ENCODE results near the gene IDH1.
"Not testable (repeated sequence)": the region's sequence is repeated elsewhere in the genome, so short reads cannot be mapped to it uniquely, and the experiment has no call there.

IDH1 gene

GRCh38 chr2:208222351-208222750 lies 32.5 kb downstream of the IDH1 start:
- DNase-seq (ENCODE audit: low read depth in 2 of 2, low spot score in 1 of 2), result no peak

GRCh38 chr2:208221873-208222272 lies 33.0 kb downstream of the IDH1 start:
- DNase-seq (ENCODE audit: low read depth in 2 of 2, low spot score in 1 of 2), result not testable (repeated sequence)

GRCh38 chr2:208210688-208211451 lies 44.0 kb downstream of the IDH1 start:
- no peak for DNase-seq (ENCODE audit: low read depth in 2 of 2, low spot score in 1 of 2)

DNA sequence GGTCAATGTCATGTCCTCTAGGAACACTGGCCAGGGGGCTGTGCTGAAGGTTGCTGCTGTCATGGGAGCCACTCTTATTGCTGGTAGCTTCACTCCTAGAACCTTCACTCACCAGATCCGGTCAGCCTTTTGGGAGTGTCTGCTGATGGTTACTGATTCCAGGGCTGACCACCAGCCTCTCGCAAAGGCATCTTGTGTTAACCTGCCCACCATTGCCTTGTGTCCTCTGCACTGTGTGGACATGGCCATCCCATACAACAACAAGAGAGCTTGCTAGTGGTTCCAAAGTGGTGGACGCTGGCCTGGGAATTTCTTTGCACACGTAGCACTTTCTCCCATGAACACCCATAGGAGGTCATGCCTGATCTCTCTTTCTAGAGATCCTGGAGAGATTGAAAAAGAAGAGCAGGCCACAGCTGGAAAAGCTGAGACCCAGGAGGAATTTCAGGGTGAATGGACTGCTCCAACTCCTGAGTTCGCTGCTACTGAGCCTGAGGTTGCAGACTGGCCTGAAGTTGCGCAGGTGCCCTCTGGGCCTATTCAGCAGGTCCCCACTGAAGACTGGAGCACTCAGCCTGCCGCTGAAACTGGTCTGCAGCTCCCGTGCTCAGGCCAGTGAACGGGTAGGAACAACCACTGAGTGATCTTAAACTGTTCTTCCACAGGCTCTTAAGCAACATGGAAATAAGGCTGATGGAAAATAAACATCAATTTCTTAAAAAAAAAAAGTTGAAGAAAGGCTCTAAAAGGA lies 46.4 kb downstream of the IDH1 start:
- no peak for DNase-seq (ENCODE audit: low read depth in 2 of 2, low spot score in 1 of 2)

- DNase-seq (ENCODE audit: low read depth in 2 of 2, low spot score in 1 of 2), result no peak
Observed at GRCh38 chr2:208207769-208208168, 47.1 kb downstream of the IDH1 start.

- DNase-seq (ENCODE audit: low read depth in 2 of 2, low spot score in 1 of 2), result no peak
Observed at GRCh38 chr2:208204166-208204565, 50.7 kb downstream of the IDH1 start.

DNA sequence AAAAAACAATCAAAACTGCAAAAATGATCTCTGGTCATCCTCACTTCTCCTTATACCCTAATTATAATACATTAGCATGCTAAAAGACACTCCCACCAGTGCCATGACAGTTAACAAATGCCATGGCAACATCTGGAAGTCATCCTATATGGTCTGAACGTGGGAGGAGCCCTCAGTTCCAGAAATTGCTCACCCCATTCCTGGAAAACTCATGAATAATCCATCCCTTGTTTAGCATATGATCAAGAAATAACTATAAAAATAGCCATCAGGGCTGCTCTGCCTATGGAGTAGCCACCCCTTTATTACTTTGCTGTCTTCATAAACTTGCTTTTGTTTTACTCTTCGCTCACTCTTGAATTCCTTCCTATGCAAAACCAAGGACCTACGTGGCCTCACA lies 59.3 kb downstream of the IDH1 start:
- no peak for DNase-seq (ENCODE audit: low read depth in 2 of 2, low spot score in 1 of 2)

GRCh38 chr2:208192611-208193236 lies 62.1 kb downstream of the IDH1 start:
- no peak for DNase-seq (ENCODE audit: low read depth in 2 of 2, low spot score in 1 of 2)

DNA sequence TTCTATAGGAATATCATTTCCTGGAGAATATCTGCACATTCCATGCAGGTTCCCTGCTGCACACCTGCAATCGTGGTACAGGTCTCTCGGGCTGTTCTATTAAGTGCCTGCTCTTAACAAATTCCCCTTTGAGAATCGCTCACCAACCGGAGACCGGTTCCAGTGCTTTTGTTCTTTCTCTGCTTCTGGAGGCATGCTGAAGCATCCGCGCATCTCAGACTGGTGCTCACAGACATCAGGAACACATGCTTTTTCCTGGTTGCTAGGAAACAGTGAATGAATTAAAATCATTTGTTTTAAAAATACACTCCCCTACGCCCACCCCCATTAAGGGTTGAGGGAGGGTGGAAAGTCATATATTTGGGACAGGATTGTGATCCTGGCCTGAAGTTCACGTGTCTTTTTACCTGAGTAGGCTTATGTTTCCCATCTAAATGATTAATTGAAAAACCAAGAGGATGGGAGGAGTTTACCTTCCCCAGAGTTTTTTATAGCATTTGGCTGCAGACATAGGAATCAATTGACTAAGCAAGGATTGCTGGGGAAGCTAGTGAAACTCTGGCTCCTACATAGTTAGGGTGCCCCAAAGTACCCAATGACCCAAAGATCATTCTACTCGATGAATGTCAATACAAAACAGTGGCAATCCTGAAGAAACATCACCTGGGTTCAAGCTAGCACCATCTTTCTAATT lies 64.9 kb downstream of the IDH1 start, which contains the start of gene C2orf80:
Gene C2orf80, minus strand, starts transcription at position 221 of the 694 bp plus-strand sequence. CDS start 3,044 bp downstream, outside the sequence.
- DNase-seq (ENCODE audit: low read depth in 2 of 2, low spot score in 1 of 2), result no peak

GRCh38 chr2:208189069-208189809 lies 65.6 kb downstream of the IDH1 start:
- DNase-seq (ENCODE audit: low read depth in 2 of 2, low spot score in 1 of 2), result no peak

- DNase-seq (ENCODE audit: low read depth in 2 of 2, low spot score in 1 of 2), result no peak
Observed at GRCh38 chr2:208186893-208187292, 68.0 kb downstream of the IDH1 start.

DNA sequence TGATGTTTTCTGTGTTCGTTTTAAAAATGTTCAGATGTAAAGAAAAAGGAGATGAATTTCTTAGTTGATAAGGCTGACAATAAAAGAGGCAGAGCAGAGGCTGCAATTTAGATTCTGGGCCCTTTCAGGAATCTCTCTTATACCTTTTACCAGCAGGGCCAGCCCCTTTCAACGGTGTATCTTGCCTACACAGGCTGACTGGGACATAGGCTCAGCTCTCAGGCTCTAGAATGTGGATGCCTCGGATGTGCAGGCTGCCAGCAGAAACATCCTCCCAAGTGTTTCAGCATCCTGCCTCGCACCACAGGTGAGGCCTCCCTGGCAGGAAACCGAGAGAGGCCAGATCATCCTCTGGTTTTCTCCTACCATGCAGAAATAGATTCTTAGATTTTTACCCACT lies 68.4 kb downstream of the IDH1 start:
- DNase-seq (ENCODE audit: low read depth in 2 of 2, low spot score in 1 of 2), result no peak

All from stimulated activated CD8-positive, alpha-beta memory T cell treated with anti-CD3 and anti-CD28 coated beads, Interleukin-4, amount 100 ng/mL, for 4 hours (primary cell).